ENCODE data around the gene MTA3. TPM values are rescaled to one million over a fixed set of nuclear protein-coding genes. Genes with fewer than 3 reads are reported as not detected.

The MTA3 gene
- 10 to 100 TPM; 28.8 to 29.9 TPM for total RNA-seq

DNA sequence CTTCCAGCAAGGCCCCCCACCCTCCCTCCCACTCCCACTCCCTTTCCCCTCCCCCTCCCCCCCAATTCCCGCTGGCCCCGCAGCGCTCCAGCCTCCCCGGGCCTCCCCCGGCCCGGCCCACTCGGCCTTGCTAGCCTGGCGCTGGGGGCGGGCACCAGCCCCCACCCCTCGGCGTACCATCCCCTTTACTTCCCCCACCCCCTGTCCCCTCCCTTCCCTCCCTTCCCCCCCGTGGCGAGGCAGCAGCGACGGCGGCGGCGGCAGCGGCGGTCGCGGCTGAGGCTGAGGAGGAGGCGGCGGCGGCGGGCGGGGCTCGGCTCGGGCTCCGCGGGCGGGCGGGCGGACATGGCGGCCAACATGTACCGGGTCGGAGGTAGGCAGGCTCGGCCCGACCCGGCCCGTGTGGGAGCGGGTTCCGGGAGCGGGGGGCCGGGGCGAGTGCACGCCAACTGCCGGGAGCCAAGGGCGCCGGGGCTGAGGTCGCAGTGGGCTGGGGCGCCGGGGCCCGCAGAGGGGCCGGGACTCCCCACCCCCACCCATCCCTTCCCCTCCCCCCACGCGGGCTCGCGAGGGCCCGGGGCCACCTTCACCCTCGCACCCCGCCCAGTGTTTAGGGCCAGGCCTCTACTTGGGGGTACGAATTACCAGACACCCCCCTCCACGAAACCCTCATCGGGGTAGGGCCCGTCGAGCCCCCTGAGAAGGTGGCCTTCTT lies at the start of gene MTA3:
MTA3 (plus strand) TSS at position 232 of the 715 bp plus-strand sequence; CDS start at position 346, 114 bp downstream.

DNA sequence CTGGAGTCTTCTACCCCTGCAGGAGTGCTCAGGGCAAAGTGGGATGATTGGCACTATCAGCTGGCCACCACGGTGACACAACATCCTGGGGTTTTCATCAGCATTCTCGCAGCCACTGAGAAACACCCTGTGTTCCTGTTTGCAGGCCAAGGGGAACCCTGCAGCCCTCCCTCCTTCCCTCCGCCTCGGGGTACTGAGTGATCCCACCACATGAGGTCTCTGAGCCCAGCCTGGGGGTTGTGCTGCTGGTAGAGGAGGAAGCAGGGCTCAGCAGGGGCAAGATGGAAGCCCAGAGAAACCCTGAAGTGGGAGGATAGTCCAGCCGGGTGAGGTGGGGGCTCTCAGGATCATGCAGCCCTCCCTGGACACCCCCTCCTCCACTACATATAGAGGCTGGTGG lies 195.7 kb downstream of the MTA3 start, which contains the start of gene OXER1:
OXER1 (minus strand) TSS at position 40 of the 400 bp plus-strand sequence. CDS start 73 bp downstream, outside the sequence.

GRCh38 chr2:42792583-42793333 lies 224.3 kb downstream of the MTA3 start, which contains the start of gene HAAO:
Gene HAAO (minus strand): TSS chr2:42792583. CDS start chr2:42792536, 47 bp downstream.

Other genes with a start within 250 kb of the MTA3 start
- 100 to 1,000 TPM; 102 TPM for gene COX7A2L, start 207.4 kb upstream of the MTA3 start, total RNA-seq
- gene KCNG3, start 74.7 kb upstream of the MTA3 start, total RNA-seq, result under 1 TPM; 0.07 to 0.13 TPM
- gene OXER1, start 195.5 kb downstream of the MTA3 start, total RNA-seq, result not detected
- not detected for gene HAAO, start 224.0 kb downstream of the MTA3 start, total RNA-seq

Data from activated naive CD4-positive, alpha-beta T cell treated with anti-CD3 and anti-CD28 coated beads, Interleukin-2, amount 10 ng/mL, durations not matched to agents 5 hours and 36 hours (primary cell).